Endodermal cell (in vitro differentiated cells): ENCODE results near the gene ANKRD31. TPM values are rescaled to one million over a fixed set of nuclear protein-coding genes. Genes with fewer than 3 reads are reported as not detected.

Source experiments
- DNase-seq: peaks from one replicate; pipeline ENCODE4 v3.0.0-alpha.2; 2017
- H3K27ac ChIP-seq: 2 replicates; pipeline ENCODE4 v1.5.1; 2013; ENCODE audit warnings: mild to moderate bottlenecking, low read depth, low read length, moderate library complexity
- H3K27me3 ChIP-seq: 2 replicates; pipeline ENCODE4 v1.6.1; 2013; ENCODE audit warnings: mild to moderate bottlenecking, low read length, moderate library complexity; ENCODE audit not compliant: insufficient read depth, control insufficient read depth, poor library complexity, severe bottlenecking
- H3K36me3 ChIP-seq: 2 replicates; pipeline ENCODE4 v1.7.0; 2013; ENCODE audit warnings: mild to moderate bottlenecking, low read length, moderate library complexity; ENCODE audit not compliant: control insufficient read depth, insufficient read depth
- H3K4me1 ChIP-seq: one replicate; pipeline ENCODE4 v1.7.0; 2013; ENCODE audit warnings: low read length; ENCODE audit not compliant: control insufficient read depth, insufficient read depth
- H3K4me3 ChIP-seq: 2 replicates; pipeline ENCODE4 v1.5.1; 2013; ENCODE audit warnings: mild to moderate bottlenecking, low read length, moderate library complexity
- H3K9ac ChIP-seq: 2 replicates; pipeline ENCODE4 v1.6.1; 2013; ENCODE audit warnings: mild to moderate bottlenecking, low read length, moderate library complexity; ENCODE audit not compliant: poor library complexity, severe bottlenecking; ENCODE audit errors: extremely low read depth
- H3K9me3 ChIP-seq: 2 replicates; pipeline ENCODE4 v1.6.1; 2013; ENCODE audit warnings: mild to moderate bottlenecking, low read length, moderate library complexity; ENCODE audit not compliant: control insufficient read depth
- H3K27ac Mint-ChIP-seq: 2 replicates; pipeline ENCODE4 v1.8.0; 2020; ENCODE audit warnings: mixed read lengths
- H3K27me3 Mint-ChIP-seq: 2 replicates; pipeline ENCODE4 v1.8.0; 2021; ENCODE audit warnings: mild to moderate bottlenecking, mixed read lengths; ENCODE audit not compliant: insufficient read depth
- H3K36me3 Mint-ChIP-seq: 2 replicates; pipeline ENCODE4 v1.8.0; 2020; ENCODE audit warnings: low read depth, mixed read lengths
- H3K4me1 Mint-ChIP-seq: 2 replicates; pipeline ENCODE4 v1.8.0; 2020; ENCODE audit warnings: mixed read lengths
- H3K4me3 Mint-ChIP-seq: 2 replicates; pipeline ENCODE4 v1.8.0; 2020; ENCODE audit warnings: mild to moderate bottlenecking, moderate library complexity, mixed read lengths
- H3K9me3 Mint-ChIP-seq: 2 replicates; pipeline ENCODE4 v1.8.0; 2020; ENCODE audit warnings: mild to moderate bottlenecking, mixed read lengths
- CTCF ChIP-seq: fragments of 200-600 bp; sonication (generic); conservative IDR thresholded peaks from 2 replicates; pipeline ENCODE4 v1.5.0; 2021; ENCODE audit warnings: antibody characterized with exemption, mild to moderate bottlenecking
- WGBS, 2 experiments: methylation state at CpG; one replicate each; pipeline versions ENCODE4 v1.1.5 to v1.1.7; 2013; ENCODE audit warnings: missing lambda C conversion rate in 2 of 2, mixed read lengths in 1 of 2; ENCODE audit not compliant: insufficient coverage in 1 of 2, insufficient read length in 1 of 2; 5-methylcytosine and 5-hydroxymethylcytosine counted together
- total RNA-seq, 2 donors: library from RNA; stranded (reverse); fragmentation: NEBNext Ultra II Directional in 1 of 2; extraction: Animal tissue kit (Norgen Biotek cat#: 25700) in 1 of 2; gene quantifications; 2 replicates in 1 of 2; 3 replicates in 1 of 2; pipeline ENCODE4 v1.2.1, GENCODE V29; 2021

The ANKRD31 gene
- total RNA-seq, 2 donors from 2014 or later: 0.13 to 0.29 TPM

- Histone ChIP-seq H3K36me3 (no peaks in the 10 kb centered on the region), H3K9ac (no peak overlapping the region), H3K9me3 (no peaks in the 10 kb centered on the region), H3K4me1 (no peaks in the 10 kb centered on the region), H3K27ac (no peak overlapping the region), H3K4me3 (no peak overlapping the region), H3K27me3 (no peaks in the 10 kb centered on the region)
- H3K36me3 Mint-ChIP-seq: no peaks in the 10 kb centered on the region
- H3K9me3 Mint-ChIP-seq: no peaks in the 10 kb centered on the region
- H3K27ac Mint-ChIP-seq: no peak overlapping the region
- 88% methylated on average over 2 of the region's 3 CpGs; no CpG with 5 or more reads in 1 of the 2 experiments for WGBS, 2 experiments
- peaks cover 13% of the 10 kb centered on the region for H3K4me1 Mint-ChIP-seq
- no peak for TF ChIP-seq CTCF
- no peak overlapping the region for H3K4me3 Mint-ChIP-seq
- no peaks in the 10 kb centered on the region for H3K27me3 Mint-ChIP-seq
- no peak for DNase-seq
These were observed 33.1 kb downstream of the ANKRD31 start for GRCh38 chr5:75203604-75204003.

DNA sequence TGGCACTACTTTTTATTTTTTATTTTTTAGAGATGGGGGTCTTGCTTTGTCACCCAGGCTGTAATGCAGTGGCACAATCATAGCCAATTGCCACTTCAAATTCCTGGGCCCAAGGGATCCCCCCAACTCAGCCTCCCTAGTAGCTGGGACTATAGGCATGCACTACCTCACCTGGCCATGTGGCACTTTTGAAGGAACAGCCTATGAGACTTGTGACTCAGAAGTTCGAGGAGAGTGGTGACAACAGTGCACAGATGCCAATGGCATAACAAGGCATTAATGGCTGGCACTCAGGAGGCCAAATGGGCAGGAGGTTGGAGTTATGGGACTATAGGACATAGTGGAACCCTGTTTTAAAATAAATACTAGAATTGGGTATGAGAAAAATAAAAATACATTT is 33.7 kb downstream of the ANKRD31 start:
- 96 to 100% methylated on average over 1 of the region's 1 CpG for WGBS, 2 experiments
- Histone ChIP-seq H3K27me3 (no peaks in the 10 kb centered on the region), H3K4me1 (no peaks in the 10 kb centered on the region), H3K36me3 (no peaks in the 10 kb centered on the region), H3K9ac (no peak overlapping the region), H3K4me3 (no peak overlapping the region), H3K9me3 (no peaks in the 10 kb centered on the region), H3K27ac (no peak overlapping the region)
- peak; percentile 56 for TF ChIP-seq CTCF
- Mint-ChIP-seq H3K4me1 (peaks cover 20% of the 10 kb centered on the region), H3K36me3 (no peaks in the 10 kb centered on the region), H3K4me3 (no peak overlapping the region), H3K9me3 (no peaks in the 10 kb centered on the region), H3K27ac (no peak overlapping the region), H3K27me3 (no peaks in the 10 kb centered on the region)
- DNase-seq: no peak

- H3K36me3 ChIP-seq: no peaks in the 10 kb centered on the region
- H3K4me1 Mint-ChIP-seq: peaks cover 20% of the 10 kb centered on the region
- no peaks in the 10 kb centered on the region for H3K36me3 Mint-ChIP-seq
- H3K4me1 ChIP-seq: no peaks in the 10 kb centered on the region
- H3K27ac Mint-ChIP-seq: no peak overlapping the region
- no peaks in the 10 kb centered on the region for H3K27me3 ChIP-seq
- H3K4me3 Mint-ChIP-seq: no peak overlapping the region
- no peaks in the 10 kb centered on the region for H3K9me3 Mint-ChIP-seq
- DNase-seq: no peak
- no peak overlapping the region for H3K9ac ChIP-seq
- H3K4me3 ChIP-seq: no peak overlapping the region
- TF ChIP-seq CTCF: no peak
- H3K9me3 ChIP-seq: no peaks in the 10 kb centered on the region
- H3K27me3 Mint-ChIP-seq: peaks cover under 1% of the 10 kb centered on the region
- H3K27ac ChIP-seq: no peak overlapping the region
- WGBS, 2 experiments: 99% methylated on average over 4 of the region's 4 CpGs; no CpG with 5 or more reads in 1 of the 2 experiments
These were observed 35.9 kb downstream of the ANKRD31 start for GRCh38 chr5:75200776-75201175.
